ENCODE results near the gene APOBEC3F. TPM values are rescaled to one million over a fixed set of nuclear protein-coding genes. Genes with fewer than 3 reads are reported as not detected.

Gene APOBEC3F
- total RNA-seq, 2 donors from 2014 or later: 16.2 to 24.2 TPM

GRCh38 chr22:39097098-39098020, 56.7 kb downstream of the APOBEC3F start, which contains the start of gene APOBEC3H:
Gene APOBEC3H (plus strand): TSS chr22:39097244. CDS start chr22:39100279, 3,035 bp downstream.
- WGBS, 2 experiments (ENCODE audit: insufficient coverage in 1 of 2, insufficient read length in 1 of 2): 90% methylated on average over 9 of the region's 9 CpGs; no CpG with 5 or more reads in 1 of the 2 experiments

DNA sequence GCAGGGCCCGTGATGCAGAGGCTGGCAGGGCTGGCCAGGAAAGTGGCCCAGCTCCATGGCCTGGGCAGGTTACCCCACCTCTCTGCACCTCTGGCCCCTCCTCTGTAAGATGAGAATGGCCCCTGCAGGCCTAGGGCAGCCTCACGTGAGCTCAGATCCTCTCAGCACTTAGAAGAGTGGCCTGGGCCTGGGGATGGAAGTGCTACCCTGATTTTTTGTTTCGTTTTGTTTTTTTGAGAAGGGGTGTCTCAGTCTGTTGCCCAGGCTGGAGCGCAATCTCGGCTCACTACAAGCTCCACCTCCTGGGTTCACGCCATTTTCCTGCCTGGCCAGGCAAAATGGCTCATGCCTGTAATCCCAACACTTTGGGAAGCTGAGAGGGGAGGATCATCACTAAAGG, 57.4 kb downstream of the APOBEC3F start:
- Histone ChIP-seq H3K36me3 (ENCODE audit: control insufficient read depth, insufficient read depth, low read length) (no peaks in the 10 kb centered on the region), H3K27ac (ENCODE audit: low read depth, low read length) (no peak overlapping the region), H3K4me3 (ENCODE audit: low read length) (no peak overlapping the region), H3K27me3 (ENCODE audit: control insufficient read depth, insufficient read depth, low read length, poor library complexity, severe bottlenecking) (no peaks in the 10 kb centered on the region), H3K9ac (ENCODE audit: extremely low read depth, low read length, poor library complexity, severe bottlenecking) (no peak overlapping the region), H3K9me3 (ENCODE audit: control insufficient read depth, low read length) (no peaks in the 10 kb centered on the region), H3K4me1 (ENCODE audit: control insufficient read depth, insufficient read depth, low read length) (no peaks in the 10 kb centered on the region)
- no peaks in the 10 kb centered on the region for H3K36me3 Mint-ChIP-seq (ENCODE audit: low read depth)
- H3K4me1 Mint-ChIP-seq: peaks cover 17% of the 10 kb centered on the region
- H3K27ac Mint-ChIP-seq: peak overlapping the region; percentile 66
- H3K27me3 Mint-ChIP-seq (ENCODE audit: insufficient read depth): no peaks in the 10 kb centered on the region
- no peak overlapping the region for H3K4me3 Mint-ChIP-seq
- 51 to 58% methylated on average over 5 to 6 of the region's 6 CpGs for WGBS, 2 experiments (ENCODE audit: insufficient coverage in 1 of 2, insufficient read length in 1 of 2)
- H3K9me3 Mint-ChIP-seq: no peaks in the 10 kb centered on the region
- peak; percentile 87 for DNase-seq
- TF ChIP-seq, protein P1, sequence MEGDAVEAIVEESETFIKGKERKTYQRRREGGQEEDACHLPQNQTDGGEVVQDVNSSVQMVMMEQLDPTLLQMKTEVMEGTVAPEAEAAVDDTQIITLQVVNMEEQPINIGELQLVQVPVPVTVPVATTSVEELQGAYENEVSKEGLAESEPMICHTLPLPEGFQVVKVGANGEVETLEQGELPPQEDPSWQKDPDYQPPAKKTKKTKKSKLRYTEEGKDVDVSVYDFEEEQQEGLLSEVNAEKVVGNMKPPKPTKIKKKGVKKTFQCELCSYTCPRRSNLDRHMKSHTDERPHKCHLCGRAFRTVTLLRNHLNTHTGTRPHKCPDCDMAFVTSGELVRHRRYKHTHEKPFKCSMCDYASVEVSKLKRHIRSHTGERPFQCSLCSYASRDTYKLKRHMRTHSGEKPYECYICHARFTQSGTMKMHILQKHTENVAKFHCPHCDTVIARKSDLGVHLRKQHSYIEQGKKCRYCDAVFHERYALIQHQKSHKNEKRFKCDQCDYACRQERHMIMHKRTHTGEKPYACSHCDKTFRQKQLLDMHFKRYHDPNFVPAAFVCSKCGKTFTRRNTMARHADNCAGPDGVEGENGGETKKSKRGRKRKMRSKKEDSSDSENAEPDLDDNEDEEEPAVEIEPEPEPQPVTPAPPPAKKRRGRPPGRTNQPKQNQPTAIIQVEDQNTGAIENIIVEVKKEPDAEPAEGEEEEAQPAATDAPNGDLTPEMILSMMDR (conservative IDR thresholded peaks at IDR 0.05): no peak

More at GRCh38 chr22:39097098-39098020, 56.7 kb downstream of the APOBEC3F start, which contains the start of gene APOBEC3H:
- Histone ChIP-seq H3K9me3 (ENCODE audit: control insufficient read depth, low read length) (no peaks in the 10 kb centered on the region), H3K4me1 (ENCODE audit: control insufficient read depth, insufficient read depth, low read length) (no peaks in the 10 kb centered on the region), H3K9ac (ENCODE audit: extremely low read depth, low read length, poor library complexity, severe bottlenecking) (no peak within 1 kb of the TSS), H3K27me3 (ENCODE audit: control insufficient read depth, insufficient read depth, low read length, poor library complexity, severe bottlenecking) (no peaks in the 10 kb centered on the region), H3K36me3 (ENCODE audit: control insufficient read depth, insufficient read depth, low read length) (no peaks in the 10 kb centered on the region), H3K4me3 (ENCODE audit: low read length) (no peak within 1 kb of the TSS), H3K27ac (ENCODE audit: low read depth, low read length) (no peak within 1 kb of the TSS)
- Mint-ChIP-seq H3K27me3 (ENCODE audit: insufficient read depth) (no peaks in the 10 kb centered on the region), H3K4me1 (peaks cover 22% of the 10 kb centered on the region), H3K9me3 (no peaks in the 10 kb centered on the region), H3K36me3 (ENCODE audit: low read depth) (no peaks in the 10 kb centered on the region), H3K4me3 (no peak within 1 kb of the TSS), H3K27ac (peak within 1 kb of the TSS; percentile 66)
- peak; percentile 45 for DNase-seq
- TF ChIP-seq, protein P1 (conservative IDR thresholded peaks at IDR 0.05): no peak

- Histone ChIP-seq H3K4me3 (ENCODE audit: low read length) (no peak overlapping the region), H3K9me3 (ENCODE audit: control insufficient read depth, low read length) (no peaks in the 10 kb centered on the region), H3K4me1 (ENCODE audit: control insufficient read depth, insufficient read depth, low read length) (no peaks in the 10 kb centered on the region), H3K36me3 (ENCODE audit: control insufficient read depth, insufficient read depth, low read length) (no peaks in the 10 kb centered on the region), H3K9ac (ENCODE audit: extremely low read depth, low read length, poor library complexity, severe bottlenecking) (no peak overlapping the region), H3K27me3 (ENCODE audit: control insufficient read depth, insufficient read depth, low read length, poor library complexity, severe bottlenecking) (no peaks in the 10 kb centered on the region), H3K27ac (ENCODE audit: low read depth, low read length) (no peak overlapping the region)
- WGBS, 2 experiments (ENCODE audit: insufficient coverage in 1 of 2, insufficient read length in 1 of 2): 94% methylated on average over 8 of the region's 8 CpGs; no CpG with 5 or more reads in 1 of the 2 experiments
- TF ChIP-seq, protein P1 (conservative IDR thresholded peaks at IDR 0.05): no peak
- Mint-ChIP-seq H3K4me3 (no peak overlapping the region), H3K36me3 (ENCODE audit: low read depth) (no peaks in the 10 kb centered on the region), H3K27me3 (ENCODE audit: insufficient read depth) (no peaks in the 10 kb centered on the region), H3K27ac (no peak overlapping the region), H3K9me3 (no peaks in the 10 kb centered on the region), H3K4me1 (peaks cover 17% of the 10 kb centered on the region)
- DNase-seq: no peak
Observed at GRCh38 chr22:39098576-39098975, 57.9 kb downstream of the APOBEC3F start.

All from endodermal cell (in vitro differentiated cells).